AG04450 (cell line): ENCODE measurements around the gene RNF20. TPM values are rescaled to one million over a fixed set of nuclear protein-coding genes. Genes with fewer than 3 reads are reported as not detected.

Experiments
- CTCF ChIA-PET: fragments of 300-600, 350-600 bp; formaldehyde crosslinking; extraction: SDS; loops from one replicate; lab custom pipeline; 2022; ENCODE audit warnings: antibody characterized with exemption, inconsistent platforms; lab: Charles Lee
- POLR2A ChIA-PET: fragments of 350-600 bp; formaldehyde crosslinking; extraction: SDS; loops from one replicate; lab custom pipeline; 2021; ENCODE audit warnings: antibody characterized with exemption, inconsistent platforms; lab: Yijun Ruan, JAX
- DNase-seq: peaks from one replicate; pipeline ENCODE4 v3.0.0-alpha.2; 2011; ENCODE audit warnings: low read depth, low spot score
- H3K27ac ChIP-seq: one replicate; pipeline ENCODE4 v1.5.1; 2012; ENCODE audit warnings: low read depth, low read length, control low read depth
- H3K27me3 ChIP-seq: one replicate; pipeline ENCODE4 v1.6.0; 2012; ENCODE audit warnings: low read length; ENCODE audit not compliant: control insufficient read depth, insufficient read depth
- H3K4me3 ChIP-seq: 2 replicates; pipeline ENCODE4 v1.5.1; 2011; ENCODE audit warnings: mild to moderate bottlenecking, low read depth, low read length, control low read depth
- H3K9me3 ChIP-seq: 2 replicates; pipeline ENCODE4 v1.5.1; 2012; ENCODE audit warnings: low read length; ENCODE audit not compliant: control insufficient read depth, insufficient read depth
- CTCF ChIP-seq: IDR thresholded peaks from 2 replicates; pipeline ENCODE4 v1.5.1; 2011; ENCODE audit warnings: low read depth, low read length, control low read depth, inconsistent platforms
- polyA minus RNA-seq: library from RNA; depleted of rRNA, polyadenylated mRNA; stranded (reverse); fragments of >200 nt; gene quantifications from 2 replicates; pipeline ENCODE4 v1.2.3, GENCODE V29; 2011; rRNA and poly(A)+ RNA removed
- polyA plus RNA-seq: library from polyadenylated mRNA; depleted of rRNA; stranded (reverse); fragments of >200 nt; gene quantifications from 2 replicates; pipeline ENCODE4 v1.2.3, GENCODE V29; 2011; rRNA removed

The RNF20 gene
- polyA plus RNA-seq: 37.1 and 42.0 TPM in 2 replicates
- polyA minus RNA-seq: 29.8 and 40.9 TPM in 2 replicates

GRCh38 chr9:101533334-101534204 lies at the start of gene RNF20:
Gene RNF20, plus strand, starts transcription at chr9:101533853. Its CDS starts 1,571 bp downstream, at chr9:101535424.
- POLR2A ChIA-PET: interaction anchor here (1.2 to 2.1 kb wide), 5 partner anchors 26 to 135 kb away, joined by 4 to 8 read pairs (median 5); partner anchors contain the start of genes MRPL50 and ZNF189
- CTCF ChIA-PET: interaction anchor here (0.9 to 16.3 kb wide), 8 partner anchors 8 to 88 kb away, joined by 3 to 600 read pairs (median 4); no protein-coding TSS in a partner anchor

GRCh38 chr9:101484046-101484445 lies 49.6 kb upstream of the RNF20 start:
- Histone ChIP-seq H3K9me3 (no peaks in the 10 kb centered on the region), H3K27me3 (no peaks in the 10 kb centered on the region), H3K27ac (no peak overlapping the region), H3K4me3 (no peak overlapping the region)
- CTCF ChIA-PET: interaction anchor here (8.7 kb wide), 1 partner anchor 24 kb away, joined by 93 read pairs; no protein-coding TSS in a partner anchor
- DNase-seq: no peak
- POLR2A ChIA-PET: no interaction called here
- no peak for TF ChIP-seq CTCF

More at GRCh38 chr9:101533334-101534204, at the start of gene RNF20:
- Histone ChIP-seq H3K4me3 (peak within 1 kb of the TSS; percentile 97), H3K27ac (peak within 1 kb of the TSS; percentile 93), H3K9me3 (no peaks in the 10 kb centered on the region), H3K27me3 (no peaks in the 10 kb centered on the region)
- peak; percentile 96 for DNase-seq
- no peak for TF ChIP-seq CTCF

- no peak for DNase-seq
- Histone ChIP-seq H3K27ac (no peak overlapping the region), H3K4me3 (peak overlapping the region; percentile 76), H3K9me3 (no peaks in the 10 kb centered on the region), H3K27me3 (no peaks in the 10 kb centered on the region)
- no peak for TF ChIP-seq CTCF
- POLR2A ChIA-PET: interaction anchor here (0.7 to 2.1 kb wide), 4 partner anchors 10 to 47 kb away, joined by 3 to 8 read pairs (median 4); partner anchors contain the start of gene RNF20
- CTCF ChIA-PET: interaction anchor here (0.7 to 8.7 kb wide), 9 partner anchors 9 to 44 kb away, joined by 3 to 93 read pairs (median 4); no protein-coding TSS in a partner anchor
These were observed 47.5 kb upstream of the RNF20 start for GRCh38 chr9:101485924-101486692.

GRCh38 chr9:101486693-101487442 lies 46.8 kb upstream of the RNF20 start:
- Histone ChIP-seq H3K4me3 (peak overlapping the region; percentile 76), H3K9me3 (no peaks in the 10 kb centered on the region), H3K27ac (no peak overlapping the region), H3K27me3 (no peaks in the 10 kb centered on the region)
- ChIA-PET POLR2A (interaction anchor here (0.7 to 2.1 kb wide), 4 partner anchors 9 to 46 kb away, joined by 3 to 8 read pairs (median 4); partner anchors contain the start of gene RNF20), CTCF (interaction anchor here (0.7 to 8.7 kb wide), 13 partner anchors 9 to 885 kb away, joined by 3 to 93 read pairs (median 4); no protein-coding TSS in a partner anchor)
- TF ChIP-seq CTCF: peak; percentile 40
- DNase-seq: no peak
